SH-SY5Y (cell line): ENCODE measurements around the gene SLC45A2.

ENCODE experiments used
- GATA2 ChIP-seq: IDR thresholded peaks from 2 replicates; pipeline ENCODE4 v1.6.1; 2011; ENCODE audit warnings: mild to moderate bottlenecking, low read depth, low read length
- GATA3 ChIP-seq: IDR thresholded peaks from 2 replicates; pipeline ENCODE4 v1.6.1; 2011; ENCODE audit warnings: low read depth, mild to moderate bottlenecking, low read length, moderate library complexity

DNA sequence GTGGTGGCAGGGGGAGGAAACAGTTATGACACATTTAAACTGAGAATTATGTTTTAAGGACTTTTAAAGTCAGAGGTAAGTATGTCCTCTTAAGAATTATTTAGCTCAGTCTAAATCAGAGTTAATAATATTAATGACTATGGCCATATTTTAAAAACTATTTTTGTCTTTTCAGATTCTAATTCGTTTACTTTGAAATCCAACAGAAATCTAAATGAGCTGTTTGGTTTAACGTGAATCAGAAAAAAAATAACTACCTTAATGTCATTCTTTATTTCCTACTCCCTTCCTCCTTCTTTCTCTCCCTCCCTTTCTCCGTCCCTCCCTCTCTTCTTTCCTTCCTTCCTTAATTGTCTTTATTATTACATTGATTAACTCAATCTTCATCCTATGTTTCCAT, 43.9 kb upstream of the SLC45A2 start:
- TF ChIP-seq GATA3 (no peak), GATA2 (no peak)
